ENCODE results near the gene PPM1J. TPM values are rescaled to one million over a fixed set of nuclear protein-coding genes. Genes with fewer than 3 reads are reported as not detected.

PPM1J gene
- polyA plus RNA-seq, 1 of the 3 experiments (the other 2 are of a cell fraction): 5.3 TPM

GRCh38 chr1:112673592-112674439 lies 41.3 kb downstream of the PPM1J start:
- peak; percentile 47 for DNase-seq
- Histone ChIP-seq H3K9me2 (no peaks in the 10 kb centered on the region), H3K4me2 (peak overlapping the region; percentile 80), H3K9me3 (no peaks in the 10 kb centered on the region), H3K27ac (ENCODE audit: low read depth in 2 of 2, low read length in 1 of 2) (peak overlapping the region; percentile 75 to 94), H3K79me2 (ENCODE audit: insufficient read depth) (peaks cover 32% of the 10 kb centered on the region), H2AFZ (ENCODE audit: low read depth) (peak overlapping the region; percentile 60; the same call in 1 of the 2 replicates), H4K20me1 (ENCODE audit: insufficient read depth) (no peaks in the 10 kb centered on the region), H3K4me1 (ENCODE audit: control insufficient read depth in 1 of 2, insufficient read depth in 2 of 2, low read depth in 1 of 2, low read length in 1 of 2) (peaks cover 11 to 12% of the 10 kb centered on the region in 2 experiments; a peak in 3 of 4 replicates), H3K9ac (peak overlapping the region; percentile 88), H3K27me3 (ENCODE audit: insufficient read depth) (no peaks in the 10 kb centered on the region), H3F3A (replicated peaks; ENCODE audit: insufficient read depth) (peaks cover 22% of the 10 kb centered on the region), H3K36me3 (replicated peaks in 1 of 2; ENCODE audit: control insufficient read depth in 1 of 2, insufficient read depth in 2 of 2, low read length in 1 of 2) (peaks cover 28 to 37% of the 10 kb centered on the region in 2 experiments), H3K4me3 (ENCODE audit: low read depth in 2 of 2, low read length in 1 of 2) (peak overlapping the region; percentile 79 to 89)
- ChIA-PET POLR2A (interaction anchor here (0.6 to 2.1 kb wide), 12 partner anchors 9 to 282 kb away, joined by 3 to 14 read pairs (median 5); partner anchors contain the start of genes CAPZA1, CTTNBP2NL, PPM1J and RHOC), CTCF (interaction anchor here (1.0 to 4.8 kb wide), 19 partner anchors 10 to 283 kb away, joined by 3 to 42 read pairs (median 6); partner anchors contain the start of genes CAPZA1, PPM1J and ST7L)
- WGBS (ENCODE audit: low lambda C conversion rate): 16% methylated on average over 17 of the region's 18 CpGs
- TF ChIP-seq POLR2AphosphoS5 (IDR thresholded peaks at IDR 0.05; ENCODE audit: low read depth, low read length) (peak; percentile 9; the same call in 1 of the 2 replicates), TCF12 (IDR thresholded peaks at IDR 0.05) (no peak), CHD2 (IDR thresholded peaks at IDR 0.05; ENCODE audit: low read length, partially characterized antibody) (no peak), SIN3A (IDR thresholded peaks at IDR 0.05; ENCODE audit: borderline replicate concordance, low read depth, low read length) (no peak), FOXM1 (IDR thresholded peaks at IDR 0.05; ENCODE audit: low read depth) (no peak), EZH2phosphoT487 (IDR thresholded peaks at IDR 0.05; ENCODE audit: borderline replicate concordance, low read depth) (no peak), PBX3 (IDR thresholded peaks at IDR 0.05) (no peak), FOSL2 (IDR thresholded peaks at IDR 0.05; ENCODE audit: borderline replicate concordance, low read depth) (no peak), RAD21 (IDR thresholded peaks at IDR 0.05; ENCODE audit: low read length) (peak; percentile 49), SMC3 (IDR thresholded peaks at IDR 0.05; ENCODE audit: low read depth, low read length) (peak; percentile 34), CTCF (IDR thresholded peaks at IDR 0.05) (peak; percentile 66), GABPA (IDR thresholded peaks at IDR 0.05; ENCODE audit: low read depth) (no peak), USF1 (IDR thresholded peaks at IDR 0.05; ENCODE audit: borderline replicate concordance, low read depth) (no peak), MXI1 (IDR thresholded peaks at IDR 0.05; ENCODE audit: low read depth, low read length) (no peak; the same call in 1 of the 2 replicates), USF2 (IDR thresholded peaks at IDR 0.05; ENCODE audit: borderline replicate concordance, low read depth, low read length) (no peak), RFX5 (IDR thresholded peaks at IDR 0.05; ENCODE audit: low read length) (no peak), FOXJ3 (CRISPR knock-in tag; IDR thresholded peaks at IDR 0.05) (no peak), ZBTB33 (IDR thresholded peaks at IDR 0.05; ENCODE audit: borderline replicate concordance, low read depth) (no peak), JUND (IDR thresholded peaks at IDR 0.05) (peak; percentile 18; the same call in 1 of the 2 replicates), ELF1 (IDR thresholded peaks at IDR 0.05) (no peak), REST (IDR thresholded peaks at IDR 0.05; ENCODE audit: low read depth, low read length) (no peak), GATA2 (CRISPR knock-in tag; IDR thresholded peaks at IDR 0.05) (no peak)

Data from SK-N-SH (cell line).